Measurements from ENCODE around the gene EIF2B2.

The EIF2B2 gene

GRCh38 chr14:74963178-74963704, 39.5 kb upstream of the EIF2B2 start:
- DNase-seq (ENCODE audit: low spot score in 2 of 2) = no peak
- Histone ChIP-seq H3K36me3 (replicated peaks) (no peaks in the 10 kb centered on the region), H3K9me3 (no peaks in the 10 kb centered on the region), H3K4me3 (no peak overlapping the region), H3K4me1 (no peaks in the 10 kb centered on the region), H3K27me3 (ENCODE audit: low read depth) (peaks cover 4% of the 10 kb centered on the region; the same call in 1 of the 2 replicates)
- in situ Hi-C loops (cut with MboI; ENCODE audit: low sequenced_read_pairs) = no loop called here

DNA sequence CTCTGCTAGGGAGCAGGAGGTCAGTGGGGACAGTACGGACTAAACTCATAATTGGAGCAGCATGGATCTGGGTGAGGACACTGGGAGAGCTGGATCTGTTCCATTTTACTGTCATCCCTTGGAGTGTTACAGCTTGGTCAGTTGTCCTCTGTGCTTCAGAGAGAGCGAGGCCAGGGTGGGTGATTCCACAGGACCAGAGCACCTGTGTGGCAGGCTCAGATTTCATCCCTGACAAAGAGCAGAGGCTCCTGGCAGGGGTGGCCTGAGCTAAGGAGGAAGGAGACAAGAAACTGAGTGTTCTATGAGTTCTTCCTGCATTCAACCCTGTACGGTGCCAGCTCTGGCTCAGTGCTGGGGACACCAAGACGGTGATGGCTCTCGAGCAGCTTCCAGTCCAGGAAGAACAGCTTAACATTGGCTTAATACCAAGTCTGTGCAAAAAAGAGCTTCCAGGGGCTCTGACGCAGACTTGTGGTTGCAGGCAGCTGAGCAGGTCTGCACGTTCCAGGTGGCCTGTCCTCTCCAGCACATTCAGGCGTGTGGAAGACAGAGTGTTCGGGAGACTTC, 38.9 kb upstream of the EIF2B2 start:
- peaks cover 7% of the 10 kb centered on the region for H3K27me3 ChIP-seq (ENCODE audit: low read depth)
- no peak for DNase-seq (ENCODE audit: low spot score in 2 of 2)

DNA sequence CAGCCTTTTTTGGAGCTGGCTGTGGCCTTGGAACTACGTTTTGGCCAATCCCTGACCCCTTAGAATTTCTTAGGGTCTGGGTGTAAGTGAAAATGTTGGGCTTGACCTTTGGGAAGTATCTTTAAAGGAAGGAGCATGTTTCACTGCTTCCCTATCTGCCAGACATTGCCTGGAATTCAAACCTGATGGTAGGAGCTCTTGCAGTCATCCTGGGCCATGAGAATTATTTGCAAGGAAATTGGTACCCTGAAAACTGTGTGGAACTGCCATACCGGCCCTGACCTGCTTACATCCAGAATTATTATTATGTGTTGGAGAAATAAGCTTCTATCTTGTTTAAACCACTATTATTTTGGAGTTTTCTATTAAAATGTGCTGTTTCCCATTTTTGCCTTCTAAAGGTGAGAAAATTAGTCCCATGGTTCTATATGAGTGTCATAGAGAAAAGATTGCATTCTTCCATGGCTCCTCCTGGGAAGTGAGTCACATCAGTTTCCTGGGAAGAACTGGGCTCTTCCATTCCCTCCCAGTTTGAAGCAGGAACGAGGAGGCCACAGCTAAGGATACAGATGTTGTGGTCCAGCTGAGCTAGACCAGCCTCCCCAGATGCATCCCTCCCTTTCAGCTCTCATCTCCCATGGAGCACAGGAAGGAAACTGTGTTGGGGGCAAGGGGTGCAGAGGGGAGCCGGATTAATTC, 37.8 kb upstream of the EIF2B2 start:
- Histone ChIP-seq H3K4me1 (no peaks in the 10 kb centered on the region), H3K36me3 (replicated peaks) (no peaks in the 10 kb centered on the region), H3K9me3 (no peaks in the 10 kb centered on the region), H3K27me3 (ENCODE audit: low read depth) (peaks cover 8% of the 10 kb centered on the region), H3K4me3 (no peak overlapping the region)
- in situ Hi-C loops (cut with MboI; ENCODE audit: low sequenced_read_pairs) = no loop called here
- DNase-seq (ENCODE audit: low spot score in 2 of 2) = no peak

More for the DNA sequence above, 38.9 kb upstream of the EIF2B2 start:
- H3K4me3 ChIP-seq = no peak overlapping the region
- in situ Hi-C loops (cut with MboI; ENCODE audit: low sequenced_read_pairs) = no loop called here
- no peaks in the 10 kb centered on the region for H3K36me3 ChIP-seq (replicated peaks)
- no peaks in the 10 kb centered on the region for H3K9me3 ChIP-seq
- no peaks in the 10 kb centered on the region for H3K4me1 ChIP-seq

DNA sequence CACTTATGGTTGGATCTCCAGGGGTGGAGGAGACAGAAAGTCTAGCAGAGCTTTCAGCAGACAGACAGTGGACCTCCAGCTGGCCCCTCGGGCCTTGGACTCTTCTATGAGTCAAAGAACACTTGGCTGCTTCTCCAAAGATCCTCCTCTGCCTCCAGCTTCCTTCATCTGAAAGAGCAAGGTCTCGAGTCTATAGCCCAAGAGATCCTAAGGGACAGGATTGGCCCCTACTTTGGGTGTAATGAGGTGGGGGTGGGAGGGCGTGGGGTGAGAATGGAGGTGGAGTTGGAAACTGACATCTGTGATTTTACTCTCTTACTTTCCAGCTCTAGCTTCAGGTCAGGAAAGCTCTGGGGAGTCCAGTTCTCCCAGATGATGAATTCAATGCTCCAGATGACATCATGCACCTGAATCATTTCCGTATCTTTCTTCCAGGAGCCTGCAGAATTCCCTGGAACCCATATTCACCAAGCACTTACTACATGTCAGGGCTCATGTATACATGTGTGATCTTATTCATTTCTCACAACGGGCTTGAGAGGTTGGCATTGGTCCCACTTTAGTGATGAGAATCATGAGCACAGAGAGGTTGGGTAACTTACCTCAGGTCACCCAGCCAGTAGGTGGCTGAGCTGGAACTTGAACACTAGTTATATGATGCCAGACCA, 37.1 kb upstream of the EIF2B2 start:
- Histone ChIP-seq H3K9me3 (no peaks in the 10 kb centered on the region), H3K4me1 (no peaks in the 10 kb centered on the region), H3K4me3 (no peak overlapping the region), H3K36me3 (replicated peaks) (no peaks in the 10 kb centered on the region), H3K27me3 (ENCODE audit: low read depth) (peaks cover 8% of the 10 kb centered on the region)
- no peak for DNase-seq (ENCODE audit: low spot score in 2 of 2)
- in situ Hi-C loops (cut with MboI; ENCODE audit: low sequenced_read_pairs) = no loop called here

DNA sequence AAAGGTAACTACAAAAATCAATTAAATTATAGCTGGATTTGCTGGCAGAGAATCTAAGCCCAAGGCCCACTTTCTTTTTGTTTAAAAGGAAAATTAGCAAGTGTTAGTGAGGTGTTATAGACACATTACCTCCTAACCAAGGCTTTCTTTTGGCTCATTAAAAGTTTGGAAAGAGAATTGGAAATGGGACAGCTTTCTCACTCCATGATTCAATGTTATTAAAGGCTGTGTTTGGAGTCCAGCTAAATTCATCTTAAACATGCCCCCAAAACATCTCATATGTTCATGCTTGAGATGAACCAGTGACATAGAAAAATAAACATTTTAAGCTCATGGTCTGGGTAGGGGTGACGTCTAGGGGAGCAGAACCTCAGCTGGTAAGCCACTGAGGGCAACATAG, 33.9 kb upstream of the EIF2B2 start:
- peaks cover 8% of the 10 kb centered on the region for H3K27me3 ChIP-seq (ENCODE audit: low read depth)
- no peak overlapping the region for H3K4me3 ChIP-seq
- no peaks in the 10 kb centered on the region for H3K9me3 ChIP-seq
- no peak for DNase-seq (ENCODE audit: low spot score in 2 of 2)
- no peaks in the 10 kb centered on the region for H3K36me3 ChIP-seq (replicated peaks)
- in situ Hi-C loops (cut with MboI; ENCODE audit: low sequenced_read_pairs) = no loop called here
- H3K4me1 ChIP-seq = no peaks in the 10 kb centered on the region

DNA sequence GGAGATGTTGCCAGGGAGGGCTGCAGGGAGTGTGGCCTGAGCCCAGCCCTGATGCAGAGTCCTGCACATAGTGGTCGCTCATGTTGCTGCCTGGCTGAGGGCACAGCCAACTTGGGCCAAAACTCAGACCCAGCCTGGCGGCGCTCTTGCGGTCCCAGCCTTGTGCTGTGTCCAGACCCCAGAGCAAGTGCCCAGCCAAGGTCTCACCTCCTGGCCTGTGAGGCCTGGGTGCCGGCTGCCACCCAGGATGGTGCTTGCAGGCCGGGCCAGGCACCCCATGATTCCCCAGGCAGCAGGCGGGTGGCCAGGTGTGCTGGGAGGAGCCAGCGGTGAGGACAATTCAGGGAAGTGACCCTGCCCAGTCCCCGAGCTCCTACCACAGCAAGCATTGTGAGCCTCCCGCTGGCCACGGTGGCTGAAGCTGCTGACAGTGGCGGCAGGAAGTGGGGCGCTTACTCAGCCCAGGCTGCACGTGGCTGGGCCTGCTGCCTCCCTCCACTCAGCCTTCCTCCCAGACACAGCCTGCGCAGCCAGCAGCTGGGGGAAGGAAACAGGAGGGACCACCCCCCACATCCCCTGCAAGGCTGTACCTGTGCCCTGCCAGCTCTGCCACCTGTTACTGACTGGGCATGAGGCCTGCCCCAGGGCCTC, 29.6 kb upstream of the EIF2B2 start:
- in situ Hi-C loops (cut with MboI; ENCODE audit: low sequenced_read_pairs) = no loop called here
- Histone ChIP-seq H3K9me3 (no peaks in the 10 kb centered on the region), H3K27me3 (ENCODE audit: low read depth) (peaks cover 4% of the 10 kb centered on the region; the same call in 1 of the 2 replicates), H3K4me1 (no peaks in the 10 kb centered on the region), H3K4me3 (no peak overlapping the region), H3K36me3 (replicated peaks) (no peaks in the 10 kb centered on the region)
- no peak for DNase-seq (ENCODE audit: low spot score in 2 of 2)

DNA sequence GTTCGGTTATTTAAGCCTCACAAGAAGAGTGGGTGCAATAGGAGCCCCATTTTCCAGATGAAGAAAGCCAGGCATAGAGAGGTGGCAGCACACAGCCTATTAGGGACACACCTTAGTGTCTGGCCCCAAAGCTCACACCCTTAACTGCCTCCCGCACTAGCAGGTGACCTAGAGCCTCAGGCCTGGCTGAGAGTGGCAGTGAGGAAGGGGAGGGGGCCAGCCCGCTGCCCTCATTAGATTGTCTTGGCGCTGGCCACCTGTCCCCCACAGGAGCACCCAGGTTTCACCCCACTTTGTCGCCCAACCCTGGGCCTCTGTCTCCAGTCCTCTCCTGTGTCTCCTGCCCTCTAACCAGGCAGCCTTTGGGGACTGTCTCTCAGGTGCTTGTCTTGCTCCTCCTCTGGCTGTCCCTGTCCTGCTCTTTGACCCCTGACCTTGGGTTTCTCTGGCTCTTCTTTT, 28.8 kb upstream of the EIF2B2 start:
- Histone ChIP-seq H3K9me3 (no peaks in the 10 kb centered on the region), H3K4me1 (no peaks in the 10 kb centered on the region), H3K36me3 (replicated peaks) (no peaks in the 10 kb centered on the region), H3K4me3 (no peak overlapping the region), H3K27me3 (ENCODE audit: low read depth) (no peaks in the 10 kb centered on the region)
- DNase-seq (ENCODE audit: low spot score in 2 of 2) = no peak
- in situ Hi-C loops (cut with MboI; ENCODE audit: low sequenced_read_pairs) = no loop called here

- Histone ChIP-seq H3K27me3 (ENCODE audit: low read depth) (no peaks in the 10 kb centered on the region), H3K4me1 (no peaks in the 10 kb centered on the region), H3K4me3 (no peak overlapping the region), H3K36me3 (replicated peaks) (no peaks in the 10 kb centered on the region), H3K9me3 (no peaks in the 10 kb centered on the region)
- in situ Hi-C loops (cut with MboI; ENCODE audit: low sequenced_read_pairs) = no loop called here
- no peak for DNase-seq (ENCODE audit: low spot score in 2 of 2)
Measured at GRCh38 chr14:74974364-74975058, 28.2 kb upstream of the EIF2B2 start.

DNA sequence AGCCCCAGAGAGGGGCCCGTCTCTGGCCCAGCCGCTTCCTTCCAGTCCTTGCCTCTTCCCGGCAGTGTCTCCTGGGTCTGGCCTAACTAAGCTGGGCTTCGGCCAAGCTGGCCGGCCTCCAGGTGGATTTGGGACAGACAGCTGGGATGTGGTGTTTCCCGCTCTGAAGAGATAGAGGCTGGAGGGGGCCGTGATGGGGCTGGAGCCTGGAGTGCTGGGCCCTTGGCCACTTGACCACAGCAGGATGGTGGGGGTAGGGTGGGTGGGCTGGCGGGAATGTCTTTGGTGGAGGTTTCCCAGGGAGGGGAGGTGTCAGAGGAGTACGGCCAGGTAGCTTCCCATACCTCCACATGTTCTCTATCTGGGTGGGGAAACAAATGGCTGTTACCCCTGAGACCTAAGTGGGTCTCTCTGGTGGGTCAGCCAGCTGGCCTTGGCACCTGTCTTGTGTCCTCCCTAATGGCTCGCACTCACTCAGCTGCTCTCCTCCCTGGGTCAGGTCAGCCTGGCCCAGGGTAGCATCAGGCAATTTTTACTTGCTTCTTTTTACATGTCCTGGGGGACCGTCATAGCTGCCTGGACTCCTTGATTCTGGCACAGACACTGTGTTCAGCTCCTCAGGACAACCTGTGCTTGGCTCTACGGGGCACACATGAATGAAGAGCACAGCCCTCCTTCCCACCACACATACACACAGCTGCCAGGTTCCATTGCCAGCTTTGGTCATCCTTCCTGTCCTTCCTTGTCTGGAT, 27.5 kb upstream of the EIF2B2 start:
- Histone ChIP-seq H3K4me3 (no peak overlapping the region), H3K36me3 (replicated peaks) (no peaks in the 10 kb centered on the region), H3K27me3 (ENCODE audit: low read depth) (no peaks in the 10 kb centered on the region), H3K4me1 (no peaks in the 10 kb centered on the region), H3K9me3 (no peaks in the 10 kb centered on the region)
- DNase-seq (ENCODE audit: low spot score in 2 of 2) = no peak
- in situ Hi-C loops (cut with MboI; ENCODE audit: low sequenced_read_pairs) = no loop called here

DNA sequence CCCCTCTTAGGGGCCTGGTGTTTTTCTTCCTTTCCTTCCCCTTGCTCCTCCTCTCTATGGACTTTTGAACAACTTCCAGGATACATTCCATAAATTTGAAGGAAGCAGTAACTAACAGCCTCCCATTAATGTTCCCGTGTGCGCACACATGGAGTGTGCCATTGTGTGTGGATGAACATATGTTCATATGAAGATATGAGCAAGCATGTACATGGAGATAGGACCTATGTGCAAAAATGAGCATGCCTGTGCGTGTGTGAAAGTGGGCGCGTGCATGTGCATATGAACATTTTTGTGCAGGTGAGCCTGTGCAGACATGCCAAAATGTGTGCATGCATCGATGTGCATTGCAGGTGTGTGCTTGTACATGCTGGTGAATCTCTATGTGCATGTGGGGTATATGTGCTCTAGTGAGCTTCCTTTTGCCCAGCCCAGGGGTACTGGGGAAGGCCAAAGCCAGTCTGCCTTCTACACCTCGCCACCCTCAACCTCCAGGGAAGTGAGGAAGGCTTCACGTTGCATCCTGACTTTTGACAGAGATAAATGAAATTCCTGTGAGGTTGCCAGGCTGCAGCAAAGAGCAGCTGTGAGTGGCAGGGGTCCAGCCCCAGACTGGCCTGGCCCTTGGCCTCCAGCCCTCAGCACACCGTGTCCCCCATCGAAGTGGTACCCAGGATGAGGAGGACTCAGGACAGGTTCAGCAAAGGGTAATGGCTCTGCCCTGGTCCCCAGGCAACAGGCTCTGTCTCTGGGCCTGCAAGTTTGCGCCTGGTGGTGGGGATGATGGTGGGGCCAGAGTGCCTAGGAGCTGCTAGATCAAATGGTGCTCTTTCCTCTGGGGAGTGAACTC, 26.2 kb upstream of the EIF2B2 start:
- H3K9me3 ChIP-seq = no peaks in the 10 kb centered on the region

GRCh38 chr14:74977164-74977900, 25.4 kb upstream of the EIF2B2 start:
- in situ Hi-C loops (cut with MboI; ENCODE audit: low sequenced_read_pairs) = no loop called here
- no peak for DNase-seq (ENCODE audit: low spot score in 2 of 2)
- Histone ChIP-seq H3K9me3 (no peaks in the 10 kb centered on the region), H3K27me3 (ENCODE audit: low read depth) (no peaks in the 10 kb centered on the region), H3K4me1 (no peaks in the 10 kb centered on the region), H3K4me3 (no peak overlapping the region), H3K36me3 (replicated peaks) (no peaks in the 10 kb centered on the region)

More for the DNA sequence above, 26.2 kb upstream of the EIF2B2 start:
- H3K36me3 ChIP-seq (replicated peaks) = no peaks in the 10 kb centered on the region
- no peaks in the 10 kb centered on the region for H3K27me3 ChIP-seq (ENCODE audit: low read depth)
- in situ Hi-C loops (cut with MboI; ENCODE audit: low sequenced_read_pairs) = no loop called here
- DNase-seq (ENCODE audit: low spot score in 2 of 2) = no peak
- H3K4me3 ChIP-seq = no peak overlapping the region
- no peaks in the 10 kb centered on the region for H3K4me1 ChIP-seq
